Endothelial cell of umbilical vein (primary cell): ENCODE data around the gene GLCE. TPM values are rescaled to one million over a fixed set of nuclear protein-coding genes. Genes with fewer than 3 reads are reported as not detected.

Experiments
- BruUV-seq: library from RNA; stranded (reverse); fragments of 400-500 nt; replicated peaks from 2 replicates; lab custom pipeline; 2021; lab: Mats Ljungman, UMichigan
- CTCF ChIA-PET: fragments of 300-600, 350-600 bp; sonication (Branson Sonifier 250); formaldehyde crosslinking; loops from one replicate; lab custom pipeline; 2021; ENCODE audit warnings: antibody characterized with exemption, inconsistent platforms; lab: Charles Lee
- POLR2A ChIA-PET: fragments of 300-600, 350-600 bp; sonication (Branson Sonifier 250); formaldehyde crosslinking; loops from one replicate; lab custom pipeline; 2021; ENCODE audit warnings: antibody characterized with exemption, inconsistent platforms; lab: Charles Lee
- DNase-seq: peaks from one replicate; pipeline ENCODE4 v3.0.0-alpha.2; 2011; ENCODE audit warnings: low read depth, low spot score
- FAIRE-seq: peaks from 2 replicates; lab custom pipeline; 2011; peaks lifted over from hg19 to GRCh38; lab: Jason Lieb, UNC
- H2AFZ ChIP-seq: 2 replicates; pipeline ENCODE4 v1.6.0; 2012; ENCODE audit warnings: low read depth, low read length, control low read depth, inconsistent platforms
- H3K27ac ChIP-seq: 2 replicates; pipeline ENCODE4 v1.5.1; 2011; ENCODE audit warnings: low read depth, mild to moderate bottlenecking, control low read depth, low read length, moderate library complexity; ENCODE audit not compliant: insufficient read depth
- H3K27me3 ChIP-seq, 2 experiments: 2 replicates each; pipeline versions ENCODE4 v1.6.0 to v1.6.1; 2011; ENCODE audit warnings: low read length in 2 of 2, mixed read lengths in 1 of 2; ENCODE audit not compliant: control insufficient read depth in 2 of 2, insufficient read depth in 2 of 2
- H3K36me3 ChIP-seq, 2 experiments: 2 replicates in 1 of 2; 3 replicates in 1 of 2; pipeline ENCODE4 v1.5.1; 2011; ENCODE audit warnings: low read length in 2 of 2, mild to moderate bottlenecking in 1 of 2, moderate library complexity in 1 of 2; ENCODE audit not compliant: control insufficient read depth in 2 of 2, insufficient read depth in 2 of 2; ENCODE audit errors: extremely low read depth in 1 of 2
- H3K4me1 ChIP-seq: 3 replicates; pipeline ENCODE4 v1.5.1; 2011; ENCODE audit warnings: mild to moderate bottlenecking, low read length; ENCODE audit not compliant: control insufficient read depth, insufficient read depth; ENCODE audit errors: extremely low read depth
- H3K4me2 ChIP-seq: 2 replicates; pipeline ENCODE4 v1.6.1; 2011; ENCODE audit warnings: low read length, control low read depth, mixed read lengths; ENCODE audit not compliant: insufficient read depth
- H3K4me3 ChIP-seq, 3 experiments: fragments of 200-600 bp in 1 of 3; sonication (generic), shearing (Covaris generic) in 1 of 3; replicated peaks in 1 of 3; 2 replicates each; pipeline ENCODE4 v1.5.1; 2011 to 2016; ENCODE audit warnings: control low read depth in 3 of 3, low read length in 3 of 3, mild to moderate bottlenecking in 2 of 3, inconsistent platforms in 1 of 3, low read depth in 1 of 3, moderate library complexity in 1 of 3; ENCODE audit not compliant: insufficient read depth in 1 of 3
- H3K79me2 ChIP-seq: 2 replicates; pipeline ENCODE4 v1.6.0; 2012; ENCODE audit warnings: low read length, inconsistent platforms; ENCODE audit not compliant: control insufficient read depth, insufficient read depth
- H3K9ac ChIP-seq: replicated peaks from 2 replicates; pipeline ENCODE3; 2011; ENCODE audit warnings: low read length, control low read depth; ENCODE audit not compliant: insufficient read depth; ENCODE audit errors: extremely low read depth
- H3K9me1 ChIP-seq: replicated peaks from 3 replicates; pipeline ENCODE4 v1.6.0; 2011; ENCODE audit warnings: mild to moderate bottlenecking, low read length; ENCODE audit not compliant: control insufficient read depth, insufficient read depth; ENCODE audit errors: extremely low read depth
- H3K9me3 ChIP-seq: replicated peaks from 2 replicates; pipeline ENCODE4 v1.5.1; 2012; ENCODE audit warnings: low read length, inconsistent platforms; ENCODE audit not compliant: control insufficient read depth, insufficient read depth
- H4K20me1 ChIP-seq: replicated peaks from 2 replicates; pipeline ENCODE3; 2011; ENCODE audit warnings: mild to moderate bottlenecking, low read length; ENCODE audit not compliant: control insufficient read depth, insufficient read depth; ENCODE audit errors: extremely low read depth
- EZH2 ChIP-seq: IDR thresholded peaks from 2 replicates; pipeline ENCODE4 v1.6.1; 2012; ENCODE audit warnings: borderline replicate concordance, low read depth, mild to moderate bottlenecking, moderate library complexity, low read length, inconsistent platforms; ENCODE audit not compliant: severe bottlenecking
- FOS ChIP-seq: IDR thresholded peaks from 2 replicates; pipeline ENCODE4 v1.6.1; 2011; ENCODE audit warnings: mild to moderate bottlenecking, low read length, moderate library complexity, borderline replicate concordance; ENCODE audit not compliant: insufficient read depth
- GATA2 ChIP-seq: IDR thresholded peaks from 2 replicates; pipeline ENCODE4 v1.7.0; 2011; ENCODE audit warnings: low read depth, mild to moderate bottlenecking, moderate library complexity, mixed read lengths, low read length; ENCODE audit not compliant: insufficient read length, insufficient read depth
- JUN ChIP-seq: IDR thresholded peaks from 2 replicates; pipeline ENCODE4 v1.6.1; 2011; ENCODE audit warnings: borderline replicate concordance, low read depth; ENCODE audit not compliant: insufficient read length, insufficient read depth
- MAX ChIP-seq: IDR thresholded peaks from 2 replicates; pipeline ENCODE4 v1.6.1; 2011; ENCODE audit not compliant: insufficient read depth, insufficient read length
- MYC ChIP-seq: IDR thresholded peaks from one replicate; pipeline ENCODE4 v1.6.1; 2011; ENCODE audit warnings: mild to moderate bottlenecking, low read depth, low read length
- POLR2A ChIP-seq: IDR thresholded peaks from 2 replicates; pipeline ENCODE4 v1.6.1; 2012; ENCODE audit warnings: low read depth, mild to moderate bottlenecking, control low read depth, low read length
- POLR2AphosphoS5 ChIP-seq: IDR thresholded peaks from 2 replicates; pipeline ENCODE4 v1.6.1; 2012; ENCODE audit warnings: low read depth, mild to moderate bottlenecking, control low read depth, low read length, moderate library complexity; ENCODE audit not compliant: insufficient read depth
- dilution Hi-C: fragments of 300-500 bp; cut with MboI; formaldehyde crosslinking; loops from one replicate; pipeline ENCODE4 v1.15.0; 2019; ENCODE audit warnings: low sequenced_read_pairs; ENCODE audit not compliant: extremely low pct_ligation_motif_present
- intact Hi-C: fragments of 100-400 bp; cut with micrococcal nuclease; formaldehyde crosslinking; loops from one replicate; pipeline ENCODE4 v1.10.0; 2022
- polyA plus RNA-seq, 4 experiments: library from polyadenylated mRNA; depleted of rRNA in 3 of 4; stranded (reverse) in 3 of 4; unstranded in 1 of 4; fragments of >200 nt; gene quantifications; 2 replicates each; pipeline versions ENCODE4 v1.2.1 to v1.2.3, GENCODE V29; 2011 to 2012; ENCODE audit warnings: missing spikeins in 1 of 4
- total RNA-seq: library from RNA; stranded (reverse); gene quantifications from 2 replicates; pipeline ENCODE4 v1.2.3, GENCODE V29; 2021
- TF ChIP-seq, protein P1 (sequence below), 2 donors: IDR thresholded peaks; 1 replicate in 1 of 2; 2 replicates in 1 of 2; pipeline ENCODE4 v1.5.1; 2011; ENCODE audit warnings: low read length in 2 of 2, mild to moderate bottlenecking in 2 of 2, moderate library complexity in 2 of 2, control low read depth in 1 of 2, inconsistent platforms in 1 of 2, low read depth in 1 of 2; ENCODE audit not compliant: insufficient read depth in 1 of 2; ENCODE audit errors: extremely low read depth in 1 of 2

The GLCE gene
- total and polyA plus RNA-seq, 2 donors (not counting 3 experiments of a cell fraction or from before 2014, with no cell fraction given) = 48.1 to 86.6 TPM

GRCh38 chr15:69118089-69118488 is 42.3 kb upstream of the GLCE start:
- Histone ChIP-seq H3K4me3 (no peak overlapping the region), H3K4me1 (no peaks in the 10 kb centered on the region), H3K27ac (no peak overlapping the region), H3K36me3 (no peaks in the 10 kb centered on the region), H3K27me3 (peaks cover 34 to 43% of the 10 kb centered on the region in 2 experiments), H3K9ac (no peak overlapping the region), H3K4me2 (no peak overlapping the region), H3K9me3 (no peaks in the 10 kb centered on the region), H2AFZ (no peak overlapping the region), H4K20me1 (no peaks in the 10 kb centered on the region), H3K9me1 (no peaks in the 10 kb centered on the region), H3K79me2 (no peaks in the 10 kb centered on the region)
- ChIA-PET CTCF (interaction anchor here (0.9 kb wide), 1 partner anchor 20 kb away, joined by 3 read pairs; no protein-coding TSS in a partner anchor), POLR2A (no interaction called here)
- no peak for DNase-seq
- dilution Hi-C loops = no loop called here
- no peak for FAIRE-seq
- intact Hi-C loops = no loop called here
- no TSS peak for BruUV-seq
- no peak for TF ChIP-seq GATA2
- TF ChIP-seq POLR2A = no peak
- TF ChIP-seq MAX = no peak
- no peak for TF ChIP-seq JUN

DNA sequence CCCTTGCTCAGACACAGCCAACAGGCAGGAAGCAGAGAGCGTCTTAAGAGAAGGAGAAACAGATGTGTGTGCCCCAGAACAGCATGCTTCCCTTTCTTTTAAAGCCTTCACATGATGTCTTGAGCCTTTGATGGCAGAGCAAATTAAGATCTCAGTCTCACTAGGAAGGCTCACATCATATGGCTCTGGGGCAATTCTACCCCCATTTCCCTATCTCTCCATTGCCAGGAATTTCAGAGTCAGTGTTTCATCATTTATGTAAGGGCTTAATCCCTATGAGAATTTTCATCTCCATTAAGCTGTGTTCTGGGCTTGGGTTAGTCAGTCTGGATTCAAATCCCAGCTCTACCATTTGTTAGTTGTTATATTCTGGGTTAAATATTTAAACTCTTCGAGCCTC is 41.4 kb upstream of the GLCE start:
- Histone ChIP-seq H3K4me1 (no peaks in the 10 kb centered on the region), H3K4me3 (no peak overlapping the region), H3K9me1 (no peaks in the 10 kb centered on the region), H3K27ac (no peak overlapping the region), H3K79me2 (no peaks in the 10 kb centered on the region), H3K27me3 (peaks cover 34 to 37% of the 10 kb centered on the region in 2 experiments), H3K4me2 (no peak overlapping the region), H4K20me1 (no peaks in the 10 kb centered on the region), H3K36me3 (no peaks in the 10 kb centered on the region), H2AFZ (no peak overlapping the region), H3K9ac (no peak overlapping the region), H3K9me3 (no peaks in the 10 kb centered on the region)
- ChIA-PET CTCF (no interaction called here), POLR2A (no interaction called here)
- TF ChIP-seq JUN = no peak
- no peak for TF ChIP-seq EZH2
- TF ChIP-seq GATA2 = no peak
- TF ChIP-seq MAX = no peak
- no peak for TF ChIP-seq POLR2AphosphoS5
- no peak for TF ChIP-seq FOS
- no peak for TF ChIP-seq MYC
- no peak for TF ChIP-seq POLR2A
- TF ChIP-seq, protein P1, sequence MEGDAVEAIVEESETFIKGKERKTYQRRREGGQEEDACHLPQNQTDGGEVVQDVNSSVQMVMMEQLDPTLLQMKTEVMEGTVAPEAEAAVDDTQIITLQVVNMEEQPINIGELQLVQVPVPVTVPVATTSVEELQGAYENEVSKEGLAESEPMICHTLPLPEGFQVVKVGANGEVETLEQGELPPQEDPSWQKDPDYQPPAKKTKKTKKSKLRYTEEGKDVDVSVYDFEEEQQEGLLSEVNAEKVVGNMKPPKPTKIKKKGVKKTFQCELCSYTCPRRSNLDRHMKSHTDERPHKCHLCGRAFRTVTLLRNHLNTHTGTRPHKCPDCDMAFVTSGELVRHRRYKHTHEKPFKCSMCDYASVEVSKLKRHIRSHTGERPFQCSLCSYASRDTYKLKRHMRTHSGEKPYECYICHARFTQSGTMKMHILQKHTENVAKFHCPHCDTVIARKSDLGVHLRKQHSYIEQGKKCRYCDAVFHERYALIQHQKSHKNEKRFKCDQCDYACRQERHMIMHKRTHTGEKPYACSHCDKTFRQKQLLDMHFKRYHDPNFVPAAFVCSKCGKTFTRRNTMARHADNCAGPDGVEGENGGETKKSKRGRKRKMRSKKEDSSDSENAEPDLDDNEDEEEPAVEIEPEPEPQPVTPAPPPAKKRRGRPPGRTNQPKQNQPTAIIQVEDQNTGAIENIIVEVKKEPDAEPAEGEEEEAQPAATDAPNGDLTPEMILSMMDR (IDR thresholded peaks at IDR 0.05; ENCODE audit: extremely low read depth in 1 of 2, insufficient read depth in 1 of 2, low read depth in 1 of 2, low read length in 2 of 2) = no peak
- BruUV-seq = no TSS peak
- no peak for FAIRE-seq
- dilution Hi-C loops = no loop called here
- no peak for DNase-seq
- intact Hi-C loops = no loop called here
